OCI-LY3 (cell line): ENCODE results near the gene GNGT1.

Experiments
- EZH2phosphoT487 ChIP-seq: fragments of 200-600 bp; shearing (Covaris generic); IDR thresholded peaks from 2 replicates; pipeline ENCODE4 v1.6.1; 2018; ENCODE audit warnings: antibody characterized with exemption, mixed run types, low read depth
- TF ChIP-seq, protein P1 (sequence below): fragments of 200-600, 300-600 bp; sonication (generic); IDR thresholded peaks from 2 replicates; pipeline ENCODE4 v1.5.1; 2014; ENCODE audit warnings: antibody characterized with exemption, low read length, low read depth

- TF ChIP-seq, protein P1, sequence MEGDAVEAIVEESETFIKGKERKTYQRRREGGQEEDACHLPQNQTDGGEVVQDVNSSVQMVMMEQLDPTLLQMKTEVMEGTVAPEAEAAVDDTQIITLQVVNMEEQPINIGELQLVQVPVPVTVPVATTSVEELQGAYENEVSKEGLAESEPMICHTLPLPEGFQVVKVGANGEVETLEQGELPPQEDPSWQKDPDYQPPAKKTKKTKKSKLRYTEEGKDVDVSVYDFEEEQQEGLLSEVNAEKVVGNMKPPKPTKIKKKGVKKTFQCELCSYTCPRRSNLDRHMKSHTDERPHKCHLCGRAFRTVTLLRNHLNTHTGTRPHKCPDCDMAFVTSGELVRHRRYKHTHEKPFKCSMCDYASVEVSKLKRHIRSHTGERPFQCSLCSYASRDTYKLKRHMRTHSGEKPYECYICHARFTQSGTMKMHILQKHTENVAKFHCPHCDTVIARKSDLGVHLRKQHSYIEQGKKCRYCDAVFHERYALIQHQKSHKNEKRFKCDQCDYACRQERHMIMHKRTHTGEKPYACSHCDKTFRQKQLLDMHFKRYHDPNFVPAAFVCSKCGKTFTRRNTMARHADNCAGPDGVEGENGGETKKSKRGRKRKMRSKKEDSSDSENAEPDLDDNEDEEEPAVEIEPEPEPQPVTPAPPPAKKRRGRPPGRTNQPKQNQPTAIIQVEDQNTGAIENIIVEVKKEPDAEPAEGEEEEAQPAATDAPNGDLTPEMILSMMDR, result no peak
- TF ChIP-seq EZH2phosphoT487, result no peak
Observed at GRCh38 chr7:93914581-93915066, 8.3 kb downstream of the GNGT1 start.
